ENCODE data around the gene GHDC.
"Not testable (repeated sequence)": the region's sequence is repeated elsewhere in the genome, so short reads cannot be mapped to it uniquely, and the experiment has no call there.

Gene GHDC

GRCh38 chr17:42146911-42147607 lies 47.2 kb downstream of the GHDC start:
- TF ChIP-seq CTCF (IDR thresholded peaks at IDR 0.05; ENCODE audit: low read depth, low read length, missing control alignments) = no peak
- DNase-seq (ENCODE audit: low read depth) = no peak
- no peak overlapping the region for H3K4me3 ChIP-seq (ENCODE audit: low read depth, low read length)

DNA sequence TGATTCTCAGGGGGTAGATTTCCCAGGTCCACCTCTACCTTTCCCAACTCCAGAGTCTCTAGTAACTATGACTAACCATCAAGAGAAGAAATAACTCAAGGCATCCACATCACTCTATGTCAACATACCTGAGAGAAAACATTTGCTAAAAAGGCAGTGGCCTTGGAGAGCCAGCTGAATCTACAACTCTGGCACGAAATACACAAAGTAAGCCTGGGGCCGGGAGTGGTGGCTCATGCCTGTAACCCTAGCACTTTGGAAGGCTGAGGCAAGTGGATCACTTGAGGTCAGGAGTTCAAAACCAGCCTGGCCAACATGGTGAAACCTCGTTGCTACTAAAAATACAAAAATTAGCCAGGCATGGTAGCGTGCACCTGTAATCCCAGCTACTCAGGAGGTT lies 51.2 kb downstream of the GHDC start:
- not testable (repeated sequence) for H3K4me3 ChIP-seq (ENCODE audit: low read depth, low read length); DNase-seq (ENCODE audit: low read depth)

DNA sequence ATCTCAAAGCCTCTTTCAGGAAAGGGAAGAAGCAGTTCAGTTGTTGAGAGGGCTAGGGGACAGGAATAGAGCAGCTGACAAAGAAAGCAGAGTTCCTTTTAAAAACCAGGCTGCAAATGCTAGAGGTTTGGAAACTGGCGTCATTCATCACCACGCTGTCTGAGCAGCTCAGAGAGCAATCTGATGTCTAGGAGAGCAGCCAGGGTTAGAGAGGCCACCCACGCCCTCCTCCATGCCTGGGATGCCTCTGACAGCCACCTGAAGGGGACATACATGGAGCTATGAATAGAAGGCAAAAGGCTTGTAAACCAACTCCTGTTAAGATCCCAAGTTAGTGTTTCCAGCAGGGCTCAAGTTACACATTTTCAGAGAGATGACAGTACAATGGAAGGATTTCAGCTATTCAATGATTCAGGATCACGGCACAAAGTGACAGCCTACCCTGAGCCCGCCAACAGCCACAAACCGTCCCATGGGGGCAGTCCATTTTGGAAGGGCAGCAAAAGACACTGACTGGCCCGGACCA lies 51.9 kb downstream of the GHDC start:
- no peak for TF ChIP-seq CTCF (IDR thresholded peaks at IDR 0.05; ENCODE audit: low read depth, low read length, missing control alignments)
- H3K4me3 ChIP-seq (ENCODE audit: low read depth, low read length) = no peak overlapping the region
- DNase-seq (ENCODE audit: low read depth) = no peak

- no peak for TF ChIP-seq CTCF (IDR thresholded peaks at IDR 0.05; ENCODE audit: low read depth, low read length, missing control alignments)
- no peak overlapping the region for H3K4me3 ChIP-seq (ENCODE audit: low read depth, low read length)
- no peak for DNase-seq (ENCODE audit: low read depth)
These were observed 52.9 kb downstream of the GHDC start for GRCh38 chr17:42141382-42141781.

GRCh38 chr17:42140690-42141089 lies 53.6 kb downstream of the GHDC start:
- not testable (repeated sequence) for H3K4me3 ChIP-seq (ENCODE audit: low read depth, low read length); DNase-seq (ENCODE audit: low read depth)
